Stomach smooth muscle (tissue), 2 donors: ENCODE results near the gene CHST12.
"Not testable (repeated sequence)": the region's sequence is repeated elsewhere in the genome, so short reads cannot be mapped to it uniquely, and the experiment has no call there.

ENCODE experiments used
- H3K27ac ChIP-seq: one replicate; pipeline ENCODE4 v1.7.0; 2013; ENCODE audit warnings: mild to moderate bottlenecking, low read length, inconsistent platforms
- H3K27me3 ChIP-seq, 2 donors: one replicate each; pipeline ENCODE4 v1.7.0; 2013; ENCODE audit warnings: low read length in 2 of 2; ENCODE audit not compliant: insufficient read depth in 2 of 2, control insufficient read depth in 1 of 2
- H3K36me3 ChIP-seq, 2 donors: one replicate each; pipeline ENCODE4 v1.7.0; 2013; ENCODE audit warnings: low read length in 2 of 2; ENCODE audit not compliant: control insufficient read depth in 2 of 2, insufficient read depth in 2 of 2
- H3K4me1 ChIP-seq: one replicate; pipeline ENCODE4 v1.7.0; 2013; ENCODE audit warnings: low read length; ENCODE audit not compliant: control insufficient read depth, insufficient read depth
- H3K4me3 ChIP-seq, 2 donors: one replicate each; pipeline ENCODE4 v1.7.0; 2013; ENCODE audit warnings: low read length in 2 of 2
- H3K9ac ChIP-seq, 2 donors: one replicate each; pipeline ENCODE4 v1.7.0; 2013; ENCODE audit warnings: low read length in 2 of 2, mild to moderate bottlenecking in 1 of 2
- H3K9me3 ChIP-seq, 2 donors: one replicate each; pipeline ENCODE4 v1.7.0; 2013; ENCODE audit warnings: low read length in 2 of 2; ENCODE audit not compliant: control insufficient read depth in 2 of 2
- donor health status: healthy.
- donor health status: Pancreatic carcinoma.

The CHST12 gene

DNA sequence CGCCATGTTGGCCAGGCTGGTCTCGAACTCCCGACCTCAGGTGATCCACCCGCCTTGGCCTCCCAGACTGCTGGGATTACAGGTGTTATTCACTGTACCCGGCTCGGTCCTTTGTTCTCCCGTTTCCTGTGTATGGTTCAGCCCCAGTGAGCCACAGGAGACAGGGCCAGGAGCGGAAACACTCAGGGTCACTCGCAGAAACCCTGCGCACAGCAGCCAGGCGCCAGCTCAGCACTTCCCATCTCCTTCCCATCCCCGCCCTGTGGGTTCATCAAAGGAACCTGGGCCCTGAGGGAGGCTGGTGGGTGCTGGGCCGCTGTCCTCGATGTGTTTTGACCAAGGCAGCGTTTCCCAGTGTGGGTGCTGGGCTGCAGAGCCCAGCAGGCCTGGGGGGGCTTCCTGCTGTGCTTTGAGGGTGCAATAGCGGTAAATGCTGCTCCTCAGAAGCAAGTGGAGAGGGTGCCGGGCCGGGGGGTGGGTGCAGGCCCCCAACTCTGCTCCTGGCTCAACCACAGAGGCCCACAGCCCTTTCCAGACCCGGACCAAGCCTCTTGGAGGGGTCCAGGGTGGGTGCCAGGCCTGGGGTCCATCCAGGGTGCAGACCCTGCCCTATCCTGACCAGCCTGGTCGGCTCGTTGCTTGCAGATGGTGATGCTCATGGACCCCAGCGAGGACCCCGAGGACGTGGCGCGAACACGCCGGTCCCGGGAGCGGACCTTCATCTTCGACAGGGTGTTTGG is 15.3 kb upstream of the CHST12 start:
- Histone ChIP-seq H3K27ac (no peak overlapping the region), H3K4me1 (no peaks in the 10 kb centered on the region), H3K27me3 (no peaks in the 10 kb centered on the region), H3K9me3 (no peaks in the 10 kb centered on the region), H3K36me3 (no peaks in the 10 kb centered on the region), H3K9ac (no peak overlapping the region), H3K4me3 (no peak overlapping the region)

- no peak overlapping the region for H3K4me3 ChIP-seq
- H3K27ac ChIP-seq = no peak overlapping the region
- H3K36me3 ChIP-seq = no peaks in the 10 kb centered on the region
- no peaks in the 10 kb centered on the region for H3K27me3 ChIP-seq
- H3K4me1 ChIP-seq = no peaks in the 10 kb centered on the region
- H3K9me3 ChIP-seq = no peaks in the 10 kb centered on the region
- H3K9ac ChIP-seq = no peak overlapping the region
Observed at GRCh38 chr7:2388637-2388954, 14.8 kb upstream of the CHST12 start.

DNA sequence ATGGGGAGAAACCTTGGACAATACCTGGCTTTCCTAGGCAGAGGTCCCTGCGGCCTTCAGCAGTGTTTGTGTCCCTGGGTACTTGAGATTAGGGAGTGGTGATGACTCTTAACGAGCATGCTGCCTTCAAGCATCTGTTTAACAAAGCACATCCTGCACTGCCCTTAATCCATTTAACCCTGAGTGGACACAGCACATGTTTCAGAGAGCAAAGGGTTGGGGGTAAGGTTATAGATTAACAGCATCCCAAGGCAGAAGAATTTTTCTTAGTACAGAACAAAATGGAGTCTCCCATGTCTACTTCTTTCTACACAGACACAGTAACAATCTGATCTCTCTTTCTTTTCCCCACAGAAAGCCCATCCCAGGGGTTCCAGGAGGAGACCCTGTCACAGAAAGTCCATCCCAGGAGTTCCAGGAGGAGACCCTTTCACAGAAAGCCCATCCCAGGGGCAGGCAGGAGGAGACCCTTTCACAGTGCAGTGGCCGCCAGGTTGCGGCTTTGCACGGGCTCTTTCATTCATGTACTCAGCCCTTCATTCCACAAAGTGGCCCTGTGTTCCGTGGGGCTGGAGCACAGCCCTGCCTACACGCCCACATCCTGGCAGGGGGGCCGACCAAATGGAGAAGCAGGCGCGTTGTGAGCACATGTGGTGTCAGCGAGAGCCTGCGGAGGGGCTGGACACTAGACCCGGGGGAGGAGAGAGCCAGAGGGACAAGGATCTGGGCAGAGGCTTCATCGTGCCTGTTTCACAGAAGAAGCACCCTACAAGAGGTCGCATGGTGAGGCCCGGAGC is 13.2 kb upstream of the CHST12 start:
- H3K4me3 ChIP-seq, H3K9me3 ChIP-seq, H3K9ac ChIP-seq, H3K27ac ChIP-seq, H3K4me1 ChIP-seq, H3K27me3 ChIP-seq, H3K36me3 ChIP-seq: not testable (repeated sequence)

- H3K9ac ChIP-seq = no peak overlapping the region
- H3K4me3 ChIP-seq = no peak overlapping the region
- H3K36me3 ChIP-seq = no peaks in the 10 kb centered on the region
- no peaks in the 10 kb centered on the region for H3K9me3 ChIP-seq
- no peak overlapping the region for H3K27ac ChIP-seq
- no peaks in the 10 kb centered on the region for H3K27me3 ChIP-seq
- H3K4me1 ChIP-seq = no peaks in the 10 kb centered on the region
Observed at GRCh38 chr7:2393706-2394105, 9.7 kb upstream of the CHST12 start.

DNA sequence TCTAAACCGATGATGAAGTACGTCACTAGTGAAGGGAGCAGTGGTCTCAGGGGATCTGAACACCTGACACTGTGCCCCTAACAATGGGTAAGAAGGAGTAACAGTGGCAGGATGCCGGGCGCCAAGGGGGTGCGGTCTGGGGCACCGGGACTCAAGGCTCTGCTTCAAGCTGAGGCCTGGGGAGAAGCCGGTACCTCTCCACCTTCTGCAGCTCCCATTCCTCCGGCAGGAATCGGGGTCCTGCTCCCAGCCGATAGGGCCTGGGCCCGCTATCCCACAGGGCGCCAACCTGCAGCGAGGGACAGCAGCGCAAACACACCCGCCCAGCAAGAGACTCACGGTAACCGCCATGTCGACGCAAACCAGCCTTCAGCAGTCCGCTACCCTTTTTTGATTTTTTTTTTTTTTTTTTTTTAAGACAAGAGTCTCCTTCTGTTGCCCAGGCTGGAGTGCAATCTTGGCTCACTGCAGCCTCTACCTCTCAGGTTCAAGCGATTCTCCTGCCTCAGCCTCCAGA is 8.8 kb upstream of the CHST12 start:
- no peak overlapping the region for H3K4me3 ChIP-seq
- H3K9me3 ChIP-seq = no peaks in the 10 kb centered on the region
- peaks cover 2% of the 10 kb centered on the region for H3K4me1 ChIP-seq
- no peak overlapping the region for H3K27ac ChIP-seq
- H3K27me3 ChIP-seq = no peaks in the 10 kb centered on the region
- no peaks in the 10 kb centered on the region for H3K36me3 ChIP-seq
- H3K9ac ChIP-seq = no peak overlapping the region

DNA sequence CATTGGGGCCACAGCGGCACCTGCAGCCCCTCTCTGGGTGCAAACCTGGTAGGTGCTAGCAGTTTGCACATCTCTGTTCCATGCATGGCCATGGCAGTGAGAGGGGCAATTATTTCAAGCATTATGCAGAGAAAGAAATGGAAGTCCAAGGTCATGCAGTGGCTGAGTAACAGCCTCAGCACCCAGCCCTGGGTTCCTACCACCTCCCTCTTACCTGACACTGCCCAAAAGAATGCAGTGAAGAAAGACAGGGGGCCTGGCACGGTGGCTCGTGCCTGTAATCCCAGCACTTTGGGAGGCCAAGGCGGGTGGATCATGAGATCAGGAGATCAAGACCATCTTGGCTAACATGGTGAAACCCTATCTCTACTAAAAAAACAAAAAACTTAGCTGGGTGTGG is 4.9 kb upstream of the CHST12 start:
- Histone ChIP-seq H3K36me3 (no peaks in the 10 kb centered on the region), H3K4me3 (no peak overlapping the region), H3K27me3 (no peaks in the 10 kb centered on the region), H3K27ac (no peak overlapping the region), H3K9me3 (no peaks in the 10 kb centered on the region), H3K9ac (no peak overlapping the region), H3K4me1 (peaks cover 12% of the 10 kb centered on the region)

- no peaks in the 10 kb centered on the region for H3K27me3 ChIP-seq
- no peaks in the 10 kb centered on the region for H3K36me3 ChIP-seq
- no peaks in the 10 kb centered on the region for H3K9me3 ChIP-seq
- H3K9ac ChIP-seq = peak overlapping the region in 1 of 2 donors; percentile 5
- peaks cover 19% of the 10 kb centered on the region for H3K4me1 ChIP-seq
- H3K4me3 ChIP-seq = peak overlapping the region; percentile 13 to 22
- H3K27ac ChIP-seq = no peak overlapping the region
Observed at GRCh38 chr7:2399848-2400587, 3.4 kb upstream of the CHST12 start.

DNA sequence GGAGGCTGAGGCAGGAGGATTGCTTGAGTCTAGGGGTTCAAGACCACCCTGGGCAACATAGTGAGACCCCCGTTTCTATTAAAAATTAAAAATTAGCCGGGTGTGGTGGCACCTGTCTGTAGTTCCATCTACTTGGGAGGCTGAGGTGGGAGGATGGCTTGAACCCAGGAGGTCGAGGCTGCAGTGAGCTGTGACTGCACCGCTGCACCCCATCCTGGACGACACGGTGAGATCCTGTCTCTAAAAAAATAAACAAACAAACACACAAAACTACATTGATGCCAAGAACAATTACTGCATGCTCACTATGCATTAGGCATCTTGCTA is 761 bp upstream of the CHST12 start:
- H3K4me1 ChIP-seq = peaks cover 25% of the 10 kb centered on the region
- H3K9ac ChIP-seq = no peak overlapping the region
- no peak overlapping the region for H3K27ac ChIP-seq
- no peaks in the 10 kb centered on the region for H3K9me3 ChIP-seq
- no peaks in the 10 kb centered on the region for H3K36me3 ChIP-seq
- H3K27me3 ChIP-seq = no peaks in the 10 kb centered on the region
- peak overlapping the region; percentile 89 to 95 for H3K4me3 ChIP-seq

DNA sequence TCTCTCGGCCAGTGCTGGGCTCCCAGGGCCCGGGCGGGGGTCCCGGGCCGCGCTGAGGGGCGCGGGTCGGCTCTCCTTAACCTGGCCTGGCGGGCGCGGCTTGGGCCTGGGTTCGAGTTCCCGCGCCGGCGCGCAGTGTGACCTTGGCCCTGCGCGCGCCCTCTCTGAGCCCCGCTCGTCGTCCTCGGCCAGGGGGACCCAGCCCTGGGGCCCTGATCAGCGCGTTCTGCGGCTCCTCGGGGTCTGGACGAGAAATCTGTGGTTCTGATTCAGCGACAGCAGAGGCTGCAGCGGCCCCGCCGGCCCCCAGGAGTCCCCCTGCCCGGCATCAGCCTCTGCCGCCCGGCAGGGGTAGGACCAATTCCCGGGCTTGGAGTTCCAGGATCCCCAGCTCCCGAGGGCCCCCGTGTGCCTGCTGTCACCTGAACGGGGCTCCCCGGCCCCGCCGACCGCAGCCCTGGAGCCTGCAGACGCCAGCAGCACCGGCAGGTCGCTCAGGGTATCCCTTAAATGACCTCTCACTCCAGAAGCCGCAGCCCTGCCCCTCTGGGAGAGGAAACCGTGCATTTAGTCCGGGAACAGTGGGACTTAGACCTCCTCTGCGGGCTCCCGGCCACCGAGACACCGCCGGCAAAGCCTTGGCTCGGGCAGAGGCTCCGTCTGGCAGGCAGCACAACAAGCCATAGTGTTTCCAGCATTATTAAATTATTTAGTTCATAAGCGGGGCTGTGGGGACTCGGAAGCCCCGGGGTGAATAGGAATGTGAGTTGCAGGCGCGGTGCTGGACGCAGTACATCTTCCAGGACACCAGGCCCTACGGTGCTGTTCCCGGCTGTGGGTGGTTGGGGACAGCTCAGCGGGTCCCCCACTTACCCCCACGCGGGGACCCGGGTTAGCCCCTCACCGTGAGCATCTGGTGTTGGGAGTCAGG is 572 bp downstream of the CHST12 start:
- Histone ChIP-seq H3K9me3 (no peaks in the 10 kb centered on the region), H3K4me3 (peak overlapping the region; percentile 28 to 82), H3K4me1 (peaks cover 25% of the 10 kb centered on the region), H3K36me3 (no peaks in the 10 kb centered on the region), H3K9ac (peak overlapping the region; percentile 73 to 75), H3K27me3 (no peaks in the 10 kb centered on the region), H3K27ac (peak overlapping the region; percentile 31)

DNA sequence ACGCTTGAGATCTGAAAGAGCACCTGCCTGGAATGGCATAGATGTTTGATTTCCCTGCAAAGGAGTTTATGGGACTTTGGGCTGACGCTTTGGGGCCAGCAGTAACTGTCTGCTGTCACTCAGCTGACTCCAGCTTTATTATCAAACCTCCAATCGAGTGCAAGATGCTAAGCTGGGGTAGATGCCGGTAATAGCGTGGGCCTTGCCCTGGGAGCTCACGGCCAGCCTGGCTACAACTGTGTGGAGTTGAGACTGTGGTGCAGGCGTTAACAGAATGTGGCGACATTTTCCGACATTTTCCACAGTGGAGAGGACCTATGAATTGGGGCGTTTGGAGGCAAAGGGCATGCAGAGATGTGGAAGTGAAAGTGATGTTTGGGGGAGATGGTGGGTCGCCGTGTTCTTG is 1.3 kb downstream of the CHST12 start:
- Histone ChIP-seq H3K4me1 (peaks cover 22% of the 10 kb centered on the region), H3K9ac (peak overlapping the region; percentile 73 to 75), H3K27ac (no peak overlapping the region), H3K4me3 (peak overlapping the region; percentile 28 to 82), H3K36me3 (no peaks in the 10 kb centered on the region), H3K9me3 (no peaks in the 10 kb centered on the region), H3K27me3 (no peaks in the 10 kb centered on the region)
